Measurements from ENCODE around the gene STEAP1B. TPM values are rescaled to one million over a fixed set of nuclear protein-coding genes. Genes with fewer than 3 reads are reported as not detected.

The STEAP1B gene
- total RNA-seq, 1 donor = 38.6 TPM

DNA sequence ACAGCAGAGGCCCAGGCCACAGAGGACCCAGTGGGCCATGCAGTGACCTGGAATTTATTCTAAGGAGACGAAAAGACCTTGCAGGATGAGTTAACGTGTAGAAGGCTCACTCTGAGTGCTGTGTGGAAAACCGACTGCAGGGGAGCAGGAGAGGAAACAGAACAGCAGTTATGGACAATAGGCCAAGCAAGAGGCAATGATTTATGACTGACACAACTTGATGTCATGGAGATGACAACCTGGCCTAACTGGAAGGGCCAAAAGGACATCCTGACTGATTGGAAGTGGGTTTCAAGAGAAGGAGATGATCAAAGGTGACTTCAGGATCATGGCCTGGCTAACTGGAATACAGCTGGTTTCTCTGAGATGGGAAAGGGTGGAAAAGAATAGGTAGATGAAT is 72.9 kb downstream of the STEAP1B start:
- TF ChIP-seq, protein P1, sequence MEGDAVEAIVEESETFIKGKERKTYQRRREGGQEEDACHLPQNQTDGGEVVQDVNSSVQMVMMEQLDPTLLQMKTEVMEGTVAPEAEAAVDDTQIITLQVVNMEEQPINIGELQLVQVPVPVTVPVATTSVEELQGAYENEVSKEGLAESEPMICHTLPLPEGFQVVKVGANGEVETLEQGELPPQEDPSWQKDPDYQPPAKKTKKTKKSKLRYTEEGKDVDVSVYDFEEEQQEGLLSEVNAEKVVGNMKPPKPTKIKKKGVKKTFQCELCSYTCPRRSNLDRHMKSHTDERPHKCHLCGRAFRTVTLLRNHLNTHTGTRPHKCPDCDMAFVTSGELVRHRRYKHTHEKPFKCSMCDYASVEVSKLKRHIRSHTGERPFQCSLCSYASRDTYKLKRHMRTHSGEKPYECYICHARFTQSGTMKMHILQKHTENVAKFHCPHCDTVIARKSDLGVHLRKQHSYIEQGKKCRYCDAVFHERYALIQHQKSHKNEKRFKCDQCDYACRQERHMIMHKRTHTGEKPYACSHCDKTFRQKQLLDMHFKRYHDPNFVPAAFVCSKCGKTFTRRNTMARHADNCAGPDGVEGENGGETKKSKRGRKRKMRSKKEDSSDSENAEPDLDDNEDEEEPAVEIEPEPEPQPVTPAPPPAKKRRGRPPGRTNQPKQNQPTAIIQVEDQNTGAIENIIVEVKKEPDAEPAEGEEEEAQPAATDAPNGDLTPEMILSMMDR (IDR thresholded peaks at IDR 0.05; ENCODE audit: insufficient read depth, low read length) = no peak
- no peak overlapping the region for H3K4me3 ChIP-seq (ENCODE audit: low read depth, low read length)
- DNase-seq (ENCODE audit: low read depth) = no peak

DNA sequence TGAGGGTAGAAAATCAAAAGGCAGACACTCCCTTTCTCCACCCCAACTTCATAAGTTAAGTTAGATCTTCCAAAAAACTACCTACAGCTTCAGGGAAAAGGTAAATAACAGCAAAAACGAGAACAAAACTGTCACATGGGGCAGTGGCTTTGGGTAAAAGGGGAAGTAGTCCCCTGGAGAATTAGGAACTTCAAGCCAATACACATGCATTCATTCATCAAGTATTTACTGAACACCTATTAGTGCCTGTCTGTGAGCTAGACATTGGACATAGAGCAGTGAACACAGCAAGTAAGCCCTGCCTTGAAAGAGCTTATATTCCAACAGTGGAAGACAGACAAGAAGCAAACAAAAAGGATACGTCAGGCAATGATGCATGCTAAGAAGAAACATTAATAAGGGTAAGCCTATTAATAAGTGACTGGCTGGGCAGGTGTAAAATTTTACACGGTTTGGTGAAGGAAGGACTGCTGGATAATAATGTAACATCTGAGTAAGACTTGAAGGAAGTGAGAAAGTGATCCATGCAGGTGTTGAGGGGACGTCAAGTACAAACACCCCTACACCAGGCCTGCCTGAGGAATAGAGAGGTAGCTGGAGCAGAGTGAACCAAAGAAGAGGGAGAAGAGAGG is 73.4 kb downstream of the STEAP1B start:
- TF ChIP-seq, protein P1 (IDR thresholded peaks at IDR 0.05; ENCODE audit: insufficient read depth, low read length) = no peak
- DNase-seq (ENCODE audit: low read depth) = no peak

DNA sequence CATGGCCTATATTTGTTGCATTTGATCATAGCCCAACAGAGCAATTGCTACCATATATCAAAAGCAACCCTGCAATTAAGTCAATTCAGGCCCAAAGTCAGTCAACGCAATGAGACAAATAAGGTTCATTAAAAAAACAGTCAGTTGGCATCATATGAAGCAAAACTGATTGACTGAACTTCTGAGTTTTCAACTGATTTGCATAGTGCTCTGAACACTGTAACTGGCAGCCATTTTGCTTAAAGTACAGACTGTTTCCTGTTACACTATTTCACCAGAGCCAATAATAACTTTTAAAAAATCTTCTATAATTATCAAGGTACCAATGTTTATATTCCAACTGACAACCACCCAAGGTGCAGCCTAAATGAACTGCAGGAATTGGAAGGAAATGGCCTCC is 74.6 kb downstream of the STEAP1B start:
- DNase-seq (ENCODE audit: low read depth) = no peak
- TF ChIP-seq, protein P1 (IDR thresholded peaks at IDR 0.05; ENCODE audit: insufficient read depth, low read length) = no peak
- no peak overlapping the region for H3K4me3 ChIP-seq (ENCODE audit: low read depth, low read length)

More for the DNA sequence above, 73.4 kb downstream of the STEAP1B start:
- H3K4me3 ChIP-seq (ENCODE audit: low read depth, low read length) = no peak overlapping the region

DNA sequence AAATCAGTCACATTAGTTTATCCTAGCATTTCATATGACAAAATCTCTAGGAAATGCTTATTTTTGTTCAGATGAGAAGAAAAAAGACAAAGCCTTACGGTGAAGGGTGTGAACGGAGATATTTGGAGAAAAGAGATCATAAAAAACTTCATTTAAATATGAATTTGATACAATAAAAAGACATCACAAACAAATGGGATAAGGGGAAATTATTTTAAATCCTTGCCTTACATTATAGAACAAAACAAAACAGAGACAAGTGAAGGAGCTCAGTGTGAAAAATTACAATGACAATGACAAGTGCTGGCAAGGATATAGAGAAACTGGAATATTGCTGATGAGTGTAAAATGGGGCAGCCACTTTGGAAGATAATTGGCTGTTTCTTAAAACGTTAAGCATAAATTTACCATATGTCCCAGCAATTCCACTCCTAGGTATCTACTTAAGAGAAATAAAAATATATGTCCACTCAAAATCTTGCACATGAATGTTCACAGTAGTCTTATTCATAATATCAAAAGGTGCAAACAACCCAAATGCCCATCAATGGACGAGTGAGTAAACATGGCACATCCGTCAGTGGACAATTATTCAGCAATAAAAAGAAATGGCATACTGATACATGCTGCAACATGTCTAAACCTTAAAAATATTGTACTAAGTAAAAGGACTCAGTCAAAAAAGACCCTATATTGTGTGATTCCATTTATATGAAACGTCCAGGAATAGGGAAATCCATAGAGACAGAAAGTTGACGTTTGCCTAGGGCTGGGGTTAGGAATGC is 77.0 kb downstream of the STEAP1B start:
- DNase-seq (ENCODE audit: low read depth) = no peak
- TF ChIP-seq, protein P1 (IDR thresholded peaks at IDR 0.05; ENCODE audit: insufficient read depth, low read length) = no peak
- no peak overlapping the region for H3K4me3 ChIP-seq (ENCODE audit: low read depth, low read length)

GRCh38 chr7:22420973-22421635 is 78.9 kb downstream of the STEAP1B start:
- no peak for DNase-seq (ENCODE audit: low read depth)
- TF ChIP-seq, protein P1 (IDR thresholded peaks at IDR 0.05; ENCODE audit: insufficient read depth, low read length) = no peak
- H3K4me3 ChIP-seq (ENCODE audit: low read depth, low read length) = no peak overlapping the region

GRCh38 chr7:22420008-22420407 is 80.0 kb downstream of the STEAP1B start:
- DNase-seq (ENCODE audit: low read depth) = no peak
- TF ChIP-seq, protein P1 (IDR thresholded peaks at IDR 0.05; ENCODE audit: insufficient read depth, low read length) = no peak
- no peak overlapping the region for H3K4me3 ChIP-seq (ENCODE audit: low read depth, low read length)
